Epithelial cell of esophagus (primary cell): ENCODE results near the gene CD14.
A peak's percentile ranks its signal among the peaks of the same experiment; 100 is the strongest.
"Not testable (repeated sequence)": the region's sequence is repeated elsewhere in the genome, so short reads cannot be mapped to it uniquely, and the experiment has no call there.

Source experiments
- DNase-seq: peaks from one replicate; pipeline ENCODE4 v3.0.0; 2010; ENCODE audit warnings: low read depth
- H3K4me3 ChIP-seq: 2 replicates; pipeline ENCODE4 v1.5.1; 2011; ENCODE audit warnings: mild to moderate bottlenecking, low read length, control low read depth
- TF ChIP-seq, protein P1 (sequence below): IDR thresholded peaks from 2 replicates; pipeline ENCODE4 v1.5.1; 2011; ENCODE audit warnings: low read depth, mild to moderate bottlenecking, low read length, control low read depth, inconsistent platforms; ENCODE audit not compliant: insufficient read depth; ENCODE audit errors: missing control alignments

Gene CD14

DNA sequence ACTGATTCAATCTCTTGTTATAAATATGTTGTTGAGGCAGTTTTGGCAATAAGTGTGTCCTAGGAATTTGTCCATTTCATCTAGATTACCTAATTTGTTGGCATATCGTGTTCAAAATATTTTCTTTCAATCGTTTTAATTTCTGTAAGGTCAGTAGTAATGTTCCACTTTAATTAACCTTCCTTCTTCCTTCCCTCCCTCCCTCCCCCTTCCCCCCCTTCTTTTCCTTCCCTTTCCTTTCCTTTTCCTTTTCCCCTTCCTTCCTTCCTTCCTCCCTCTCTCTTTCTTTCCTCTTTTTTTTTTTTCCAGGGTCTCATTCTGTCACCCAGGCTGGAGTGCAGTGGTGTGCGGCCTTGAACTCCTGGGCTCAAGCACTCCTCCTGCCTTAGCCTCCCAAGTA is 27.1 kb downstream of the CD14 start:
- no peak overlapping the region for H3K4me3 ChIP-seq

DNA sequence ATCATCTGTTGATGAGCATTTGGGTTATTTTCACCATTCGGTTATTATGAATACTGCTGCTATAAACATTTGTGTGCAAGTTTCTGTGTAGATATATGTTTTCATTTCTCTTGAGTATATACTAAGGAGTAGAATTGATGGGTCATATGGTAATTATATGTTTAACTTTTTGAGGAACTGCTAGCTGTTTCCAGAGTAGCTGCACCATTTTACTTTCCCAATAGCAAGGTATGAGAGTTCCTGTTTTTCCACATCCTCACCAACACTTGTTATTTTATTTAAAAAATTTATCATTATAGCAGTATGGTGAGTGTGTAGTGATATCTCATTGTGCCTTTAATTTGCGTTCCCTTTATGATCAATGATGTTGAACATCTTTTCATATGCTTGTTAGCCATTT is 29.2 kb downstream of the CD14 start:
- TF ChIP-seq, protein P1, sequence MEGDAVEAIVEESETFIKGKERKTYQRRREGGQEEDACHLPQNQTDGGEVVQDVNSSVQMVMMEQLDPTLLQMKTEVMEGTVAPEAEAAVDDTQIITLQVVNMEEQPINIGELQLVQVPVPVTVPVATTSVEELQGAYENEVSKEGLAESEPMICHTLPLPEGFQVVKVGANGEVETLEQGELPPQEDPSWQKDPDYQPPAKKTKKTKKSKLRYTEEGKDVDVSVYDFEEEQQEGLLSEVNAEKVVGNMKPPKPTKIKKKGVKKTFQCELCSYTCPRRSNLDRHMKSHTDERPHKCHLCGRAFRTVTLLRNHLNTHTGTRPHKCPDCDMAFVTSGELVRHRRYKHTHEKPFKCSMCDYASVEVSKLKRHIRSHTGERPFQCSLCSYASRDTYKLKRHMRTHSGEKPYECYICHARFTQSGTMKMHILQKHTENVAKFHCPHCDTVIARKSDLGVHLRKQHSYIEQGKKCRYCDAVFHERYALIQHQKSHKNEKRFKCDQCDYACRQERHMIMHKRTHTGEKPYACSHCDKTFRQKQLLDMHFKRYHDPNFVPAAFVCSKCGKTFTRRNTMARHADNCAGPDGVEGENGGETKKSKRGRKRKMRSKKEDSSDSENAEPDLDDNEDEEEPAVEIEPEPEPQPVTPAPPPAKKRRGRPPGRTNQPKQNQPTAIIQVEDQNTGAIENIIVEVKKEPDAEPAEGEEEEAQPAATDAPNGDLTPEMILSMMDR, result no peak
- DNase-seq, result no peak
- H3K4me3 ChIP-seq, result no peak overlapping the region

More for the DNA sequence above, 27.1 kb downstream of the CD14 start:
- TF ChIP-seq, protein P1, result no peak
- no peak for DNase-seq

DNA sequence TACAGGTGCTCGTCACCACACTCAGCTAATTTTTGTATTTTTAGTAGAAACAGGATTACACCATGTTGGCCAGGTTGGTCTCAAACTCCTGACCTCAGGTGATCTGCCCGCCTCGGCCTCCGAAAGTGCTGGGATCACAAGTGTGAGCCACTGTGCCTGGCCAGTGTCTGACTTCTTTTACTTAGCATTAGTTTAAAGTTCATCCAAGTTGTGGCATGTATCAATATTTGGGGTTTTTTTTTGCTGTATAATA is 29.6 kb downstream of the CD14 start:
- DNase-seq, H3K4me3 ChIP-seq: not testable (repeated sequence)

DNA sequence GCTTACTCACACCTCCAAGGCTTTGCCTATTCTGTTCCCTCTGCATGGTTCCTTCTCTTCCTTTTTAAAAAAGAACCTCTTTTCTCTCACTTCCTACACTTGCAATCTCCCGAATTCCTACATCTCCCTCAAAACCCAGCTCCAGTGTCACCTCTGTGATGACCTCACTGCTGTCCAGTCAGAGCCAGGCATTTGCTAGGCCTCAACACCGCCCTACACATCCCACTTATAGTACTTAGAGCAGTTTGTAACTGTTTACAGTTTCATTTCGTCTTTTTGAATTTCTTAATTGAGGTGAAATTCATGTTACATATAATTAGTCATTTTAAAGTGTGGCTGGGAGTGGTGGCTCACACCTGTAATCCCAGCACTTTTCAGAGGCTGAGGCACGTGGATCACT is 30.8 kb downstream of the CD14 start:
- no peak overlapping the region for H3K4me3 ChIP-seq
- TF ChIP-seq, protein P1, result no peak
- DNase-seq, result no peak

DNA sequence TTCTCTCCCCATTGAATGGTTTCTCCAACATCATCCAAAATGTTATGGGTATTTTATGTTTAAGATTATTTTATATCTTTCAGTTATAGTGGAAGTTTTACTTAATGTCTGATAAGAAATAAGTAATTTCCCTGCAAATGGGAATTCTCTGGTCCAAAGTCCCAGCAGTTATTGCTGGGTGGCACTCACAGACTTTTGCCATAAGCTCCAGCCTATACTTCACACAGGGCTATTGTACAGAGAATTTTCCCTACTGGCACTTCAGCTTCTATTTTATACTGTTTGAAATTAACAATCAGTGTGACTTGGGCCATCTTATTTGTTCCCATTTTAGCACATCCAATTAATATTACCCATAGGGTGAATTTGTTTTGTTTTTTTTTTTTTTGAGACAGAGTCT is 32.9 kb downstream of the CD14 start:
- TF ChIP-seq, protein P1, result no peak
- no peak overlapping the region for H3K4me3 ChIP-seq
- no peak for DNase-seq

DNA sequence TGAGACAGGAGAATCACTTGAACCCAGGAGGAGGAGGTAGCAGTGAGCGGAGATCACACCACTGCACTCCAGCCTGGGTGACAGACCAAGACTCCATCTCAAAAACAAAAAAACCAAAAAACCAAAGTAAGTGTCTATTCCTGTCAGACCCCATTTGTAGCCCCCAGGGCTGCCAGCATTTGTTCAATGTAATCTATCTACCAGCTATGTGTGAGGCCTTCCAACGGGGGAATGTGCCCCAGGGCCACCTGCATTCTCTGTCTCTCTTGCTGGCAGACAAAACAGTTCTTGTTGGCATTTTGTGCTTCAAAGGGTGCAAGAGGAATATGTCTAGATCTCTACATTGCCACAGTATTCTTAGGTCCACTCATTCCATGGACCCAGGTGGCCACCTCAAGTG is 34.1 kb downstream of the CD14 start:
- no peak for DNase-seq
- no peak overlapping the region for H3K4me3 ChIP-seq
- TF ChIP-seq, protein P1, result no peak

DNA sequence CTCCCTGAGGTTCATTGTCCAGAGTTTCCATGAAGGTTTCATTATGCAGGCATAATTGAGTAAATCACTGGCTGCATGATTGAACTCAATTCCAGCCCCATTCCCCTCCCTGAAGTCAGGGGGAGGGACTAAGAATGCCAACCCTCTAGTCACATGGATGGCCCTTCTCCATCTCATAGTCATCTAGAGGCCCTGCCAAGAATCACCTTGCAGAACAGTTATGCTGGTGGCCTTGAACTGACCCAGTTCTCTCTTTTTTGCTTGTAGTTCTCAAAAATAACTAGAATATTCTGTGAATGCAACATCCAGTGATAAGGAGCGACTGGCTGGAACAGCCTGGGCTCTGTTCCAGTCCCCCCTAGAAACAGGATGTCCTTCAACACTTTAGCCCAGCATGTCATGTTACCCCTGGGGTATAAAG is 36.6 kb downstream of the CD14 start:
- TF ChIP-seq, protein P1, result no peak
- DNase-seq, result peak; percentile 18
- H3K4me3 ChIP-seq, result no peak overlapping the region
